HepG2 (cell line): ENCODE data around the gene NAP1L4.

Experiments
- EZH2 ChIP-seq: conservative IDR thresholded peaks from 2 replicates; pipeline ENCODE4 v1.6.1; 2012; ENCODE audit warnings: mild to moderate bottlenecking, low read depth, low read length, moderate library complexity
- KLF16 ChIP-seq, 2 experiments: sonication (generic) in 1 of 2; formaldehyde crosslinking in 1 of 2; IDR thresholded peaks; 2 replicates each; pipeline versions ENCODE4 v1.6.1 to v1.8.0; 2016 to 2023; ENCODE audit warnings: missing genetic modification reagents in 2 of 2, missing compliant biosample characterization in 1 of 2
- MYC ChIP-seq: sonication (generic); formaldehyde crosslinking; IDR thresholded peaks from 2 replicates; pipeline ENCODE4 v1.9.0; 2021; ENCODE audit warnings: missing genetic modification reagents, borderline replicate concordance
- POLR2A ChIP-seq, 2 experiments: IDR thresholded peaks; 2 replicates each; pipeline ENCODE4 v1.6.1; 2011; ENCODE audit warnings: low read depth in 2 of 2, low read length in 2 of 2, mild to moderate bottlenecking in 1 of 2, moderate library complexity in 1 of 2; ENCODE audit not compliant: insufficient read depth in 1 of 2
- SP4 ChIP-seq: sonication (generic); formaldehyde crosslinking; IDR thresholded peaks from 2 replicates; pipeline ENCODE4 v1.8.1; 2023; ENCODE audit warnings: mild to moderate bottlenecking, missing genetic modification reagents
- TBL1XR1 ChIP-seq: fragments of 150-350 bp; IDR thresholded peaks from 2 replicates; pipeline ENCODE4 v1.6.1; 2014; ENCODE audit warnings: borderline replicate concordance, low read length; ENCODE audit not compliant: partially characterized antibody
- ZNF558 ChIP-seq: sonication (generic); formaldehyde crosslinking; IDR thresholded peaks from 2 replicates; pipeline ENCODE4 v1.9.0; 2022; ENCODE audit warnings: mild to moderate bottlenecking, missing genetic modification reagents, borderline replicate concordance
- ZNF883 ChIP-seq: sonication (generic); formaldehyde crosslinking; IDR thresholded peaks from 2 replicates; pipeline ENCODE4 v1.5.1; 2020; ENCODE audit warnings: mild to moderate bottlenecking, missing genetic modification reagents; ENCODE audit errors: not compliant biosample characterization
- TF ChIP-seq, protein P1 (sequence below): sonication (generic); formaldehyde crosslinking; IDR thresholded peaks from 2 replicates; pipeline ENCODE4 v1.5.1; 2020; ENCODE audit warnings: missing genetic modification reagents, mild to moderate bottlenecking, borderline replicate concordance

DNA sequence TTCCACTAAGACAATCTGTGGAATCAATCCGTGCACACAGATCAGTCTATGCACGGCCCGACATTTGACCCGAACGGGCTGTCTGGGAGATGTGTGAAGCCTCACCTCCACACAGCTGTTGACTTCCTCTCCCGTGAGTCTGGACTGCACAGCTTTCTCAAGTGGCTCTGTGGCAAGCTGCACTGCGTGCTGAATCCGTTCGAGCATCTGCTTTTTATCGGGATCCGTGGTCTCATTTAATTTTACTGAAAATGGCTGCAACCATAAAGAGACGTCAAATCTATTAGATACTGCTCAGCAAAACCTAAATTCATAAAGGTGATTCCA is 45.8 kb upstream of the NAP1L4 start:
- TF ChIP-seq KLF16 (CRISPR knock-in tag; IDR thresholded peaks at IDR 0.05) (no peak), POLR2A (IDR thresholded peaks at IDR 0.05; ENCODE audit: insufficient read depth in 1 of 2, low read depth in 2 of 2, low read length in 2 of 2) (no peak), EZH2 (no peak), MYC (CRISPR knock-in tag) (no peak), TBL1XR1 (no peak), ZNF558 (CRISPR knock-in tag) (no peak), SP4 (CRISPR knock-in tag) (no peak), ZNF883 (CRISPR knock-in tag) (no peak)
- TF ChIP-seq, protein P1, sequence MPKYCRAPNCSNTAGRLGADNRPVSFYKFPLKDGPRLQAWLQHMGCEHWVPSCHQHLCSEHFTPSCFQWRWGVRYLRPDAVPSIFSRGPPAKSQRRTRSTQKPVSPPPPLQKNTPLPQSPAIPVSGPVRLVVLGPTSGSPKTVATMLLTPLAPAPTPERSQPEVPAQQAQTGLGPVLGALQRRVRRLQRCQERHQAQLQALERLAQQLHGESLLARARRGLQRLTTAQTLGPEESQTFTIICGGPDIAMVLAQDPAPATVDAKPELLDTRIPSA (CRISPR knock-in tag): no peak
